ENCODE measurements around the gene TPGS2. TPM values are rescaled to one million over a fixed set of nuclear protein-coding genes. Genes with fewer than 3 reads are reported as not detected.

The TPGS2 gene
- total RNA-seq, 1 experiment from 2014 or later: 160 TPM

DNA sequence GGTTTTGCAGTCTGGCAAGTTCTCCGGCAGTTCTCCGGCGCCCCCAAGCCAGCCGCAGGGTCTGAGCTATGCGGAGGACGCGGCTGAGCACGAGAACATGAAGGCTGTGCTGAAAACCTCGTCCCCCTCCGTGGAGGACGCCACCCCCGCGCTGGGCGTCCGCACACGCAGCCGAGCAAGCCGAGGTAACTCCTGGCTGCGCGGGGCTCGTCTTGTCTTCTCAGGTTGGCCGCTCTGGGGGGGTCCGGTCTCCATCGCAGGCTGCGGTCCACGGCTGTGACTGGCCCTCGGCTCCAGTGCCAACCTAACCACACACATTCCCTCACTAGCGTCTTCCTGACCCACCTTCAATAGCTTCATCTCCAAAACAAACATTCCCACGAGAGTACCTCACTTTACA, 68.2 kb downstream of the TPGS2 start:
- H3K36me3 Mint-ChIP-seq (ENCODE audit: insufficient read depth, unreplicated experiment): no peaks in the 10 kb centered on the region
- intact Hi-C loops (cut with micrococcal nuclease; ENCODE audit: unreplicated experiment): no loop called here
- H3K4me3 Mint-ChIP-seq (ENCODE audit: low read depth, unreplicated experiment): no peak overlapping the region
- TF ChIP-seq, protein P1, sequence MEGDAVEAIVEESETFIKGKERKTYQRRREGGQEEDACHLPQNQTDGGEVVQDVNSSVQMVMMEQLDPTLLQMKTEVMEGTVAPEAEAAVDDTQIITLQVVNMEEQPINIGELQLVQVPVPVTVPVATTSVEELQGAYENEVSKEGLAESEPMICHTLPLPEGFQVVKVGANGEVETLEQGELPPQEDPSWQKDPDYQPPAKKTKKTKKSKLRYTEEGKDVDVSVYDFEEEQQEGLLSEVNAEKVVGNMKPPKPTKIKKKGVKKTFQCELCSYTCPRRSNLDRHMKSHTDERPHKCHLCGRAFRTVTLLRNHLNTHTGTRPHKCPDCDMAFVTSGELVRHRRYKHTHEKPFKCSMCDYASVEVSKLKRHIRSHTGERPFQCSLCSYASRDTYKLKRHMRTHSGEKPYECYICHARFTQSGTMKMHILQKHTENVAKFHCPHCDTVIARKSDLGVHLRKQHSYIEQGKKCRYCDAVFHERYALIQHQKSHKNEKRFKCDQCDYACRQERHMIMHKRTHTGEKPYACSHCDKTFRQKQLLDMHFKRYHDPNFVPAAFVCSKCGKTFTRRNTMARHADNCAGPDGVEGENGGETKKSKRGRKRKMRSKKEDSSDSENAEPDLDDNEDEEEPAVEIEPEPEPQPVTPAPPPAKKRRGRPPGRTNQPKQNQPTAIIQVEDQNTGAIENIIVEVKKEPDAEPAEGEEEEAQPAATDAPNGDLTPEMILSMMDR (IDR thresholded peaks at IDR 0.05; ENCODE audit: unreplicated experiment): no peak
- no peak overlapping the region for H3K27ac Mint-ChIP-seq (ENCODE audit: unreplicated experiment)
- no peaks in the 10 kb centered on the region for H3K27me3 Mint-ChIP-seq (ENCODE audit: unreplicated experiment)
- no peaks in the 10 kb centered on the region for H3K9me3 Mint-ChIP-seq (ENCODE audit: low read depth, unreplicated experiment)
- DNase-seq: no peak
- no TSS peak for BruUV-seq (replicated peaks)
- H3K4me1 Mint-ChIP-seq (ENCODE audit: low read depth, unreplicated experiment): peaks cover 12% of the 10 kb centered on the region
- CTCF ChIA-PET: no interaction called here

- H3K4me1 Mint-ChIP-seq (ENCODE audit: low read depth, unreplicated experiment): peaks cover 12% of the 10 kb centered on the region
Observed at GRCh38 chr18:36759167-36759776, 69.5 kb downstream of the TPGS2 start.

DNA sequence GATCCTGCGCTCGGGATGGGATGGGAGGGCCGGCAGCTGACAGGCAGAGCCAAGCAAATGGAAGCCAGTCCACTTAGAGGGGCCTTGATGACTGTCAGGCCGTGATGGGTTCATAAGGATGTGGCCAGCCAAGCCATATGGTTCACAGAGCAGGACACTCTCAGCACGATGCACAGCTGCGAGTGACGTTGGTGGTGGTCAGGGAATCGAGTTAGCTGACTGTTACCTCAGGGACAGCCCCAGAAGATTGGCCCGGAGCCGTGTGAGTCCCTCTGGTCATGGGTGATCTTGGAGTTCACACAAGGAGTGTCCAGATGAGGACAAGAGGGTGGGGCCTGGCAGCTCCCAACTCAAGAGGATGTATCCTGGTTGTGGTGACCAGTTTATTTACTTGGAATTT, 70.2 kb downstream of the TPGS2 start:
- no peak overlapping the region for H3K27ac Mint-ChIP-seq (ENCODE audit: unreplicated experiment)
- H3K36me3 Mint-ChIP-seq (ENCODE audit: insufficient read depth, unreplicated experiment): no peaks in the 10 kb centered on the region
- no TSS peak for BruUV-seq (replicated peaks)
- TF ChIP-seq, protein P1 (IDR thresholded peaks at IDR 0.05; ENCODE audit: unreplicated experiment): no peak
- H3K9me3 Mint-ChIP-seq (ENCODE audit: low read depth, unreplicated experiment): no peaks in the 10 kb centered on the region
- peaks cover 12% of the 10 kb centered on the region for H3K4me1 Mint-ChIP-seq (ENCODE audit: low read depth, unreplicated experiment)
- no peak overlapping the region for H3K4me3 Mint-ChIP-seq (ENCODE audit: low read depth, unreplicated experiment)
- intact Hi-C loops (cut with micrococcal nuclease; ENCODE audit: unreplicated experiment): loop anchor here (5.0 to 10.0 kb wide), 2 partner anchors 186 to 474 kb away; no protein-coding TSS in a partner anchor
- DNase-seq: no peak
- no peaks in the 10 kb centered on the region for H3K27me3 Mint-ChIP-seq (ENCODE audit: unreplicated experiment)
- CTCF ChIA-PET: no interaction called here

More at GRCh38 chr18:36759167-36759776, 69.5 kb downstream of the TPGS2 start:
- no peaks in the 10 kb centered on the region for H3K27me3 Mint-ChIP-seq (ENCODE audit: unreplicated experiment)
- TF ChIP-seq, protein P1 (IDR thresholded peaks at IDR 0.05; ENCODE audit: unreplicated experiment): no peak
- no peaks in the 10 kb centered on the region for H3K36me3 Mint-ChIP-seq (ENCODE audit: insufficient read depth, unreplicated experiment)
- CTCF ChIA-PET: no interaction called here
- intact Hi-C loops (cut with micrococcal nuclease; ENCODE audit: unreplicated experiment): loop anchor here (5.0 to 10.0 kb wide), 2 partner anchors 187 to 474 kb away; no protein-coding TSS in a partner anchor
- DNase-seq: no peak
- no peak overlapping the region for H3K4me3 Mint-ChIP-seq (ENCODE audit: low read depth, unreplicated experiment)
- no peak overlapping the region for H3K27ac Mint-ChIP-seq (ENCODE audit: unreplicated experiment)
- no peaks in the 10 kb centered on the region for H3K9me3 Mint-ChIP-seq (ENCODE audit: low read depth, unreplicated experiment)
- no TSS peak for BruUV-seq (replicated peaks)

- no peak for DNase-seq
- no TSS peak for BruUV-seq (replicated peaks)
- no peaks in the 10 kb centered on the region for H3K9me3 Mint-ChIP-seq (ENCODE audit: low read depth, unreplicated experiment)
- H3K27ac Mint-ChIP-seq (ENCODE audit: unreplicated experiment): no peak overlapping the region
- peaks cover 12% of the 10 kb centered on the region for H3K4me1 Mint-ChIP-seq (ENCODE audit: low read depth, unreplicated experiment)
- H3K27me3 Mint-ChIP-seq (ENCODE audit: unreplicated experiment): no peaks in the 10 kb centered on the region
- no peak overlapping the region for H3K4me3 Mint-ChIP-seq (ENCODE audit: low read depth, unreplicated experiment)
- CTCF ChIA-PET: interaction anchor here (0.6 to 1.4 kb wide), 2 partner anchors 70 to 474 kb away, joined by 3 to 4 read pairs; no protein-coding TSS in a partner anchor
- TF ChIP-seq, protein P1 (IDR thresholded peaks at IDR 0.05; ENCODE audit: unreplicated experiment): no peak
- intact Hi-C loops (cut with micrococcal nuclease; ENCODE audit: unreplicated experiment): loop anchor here (1.0 to 10.0 kb wide), 4 partner anchors 70 to 662 kb away; no protein-coding TSS in a partner anchor
- no peaks in the 10 kb centered on the region for H3K36me3 Mint-ChIP-seq (ENCODE audit: insufficient read depth, unreplicated experiment)
Observed at GRCh38 chr18:36757991-36758390, 70.8 kb downstream of the TPGS2 start.
